ENCODE data around the gene ME2. TPM values are rescaled to one million over a fixed set of nuclear protein-coding genes. Genes with fewer than 3 reads are reported as not detected.
"Not testable (repeated sequence)": the region's sequence is repeated elsewhere in the genome, so short reads cannot be mapped to it uniquely, and the experiment has no call there.

Gene ME2
- total RNA-seq, 1 donor from 2014 or later: 51.8 TPM

- no peak for DNase-seq (ENCODE audit: low spot score, unreplicated experiment)
- peaks cover 9% of the 10 kb centered on the region for H3K36me3 Mint-ChIP-seq (ENCODE audit: insufficient read depth)
- no peak for TF ChIP-seq CTCF (IDR thresholded peaks at IDR 0.05; ENCODE audit: unreplicated experiment)
- H3K4me1 Mint-ChIP-seq (ENCODE audit: low read depth): peaks cover 5% of the 10 kb centered on the region
- no peaks in the 10 kb centered on the region for H3K9me3 Mint-ChIP-seq (ENCODE audit: low read depth)
- H3K4me3 Mint-ChIP-seq (ENCODE audit: low read depth): no peak overlapping the region
- H3K27me3 Mint-ChIP-seq: no peaks in the 10 kb centered on the region
- no peak overlapping the region for H3K27ac Mint-ChIP-seq
These were observed 60.0 kb downstream of the ME2 start for GRCh38 chr18:50938912-50939311.

GRCh38 chr18:50944245-50944932 is 65.5 kb downstream of the ME2 start:
- Mint-ChIP-seq H3K36me3 (ENCODE audit: insufficient read depth) (peaks cover 10% of the 10 kb centered on the region), H3K27ac (no peak overlapping the region)

GRCh38 chr18:50945918-50946317 is 67.0 kb downstream of the ME2 start:
- not testable (repeated sequence) for H3K27me3 Mint-ChIP-seq; H3K4me1 Mint-ChIP-seq (ENCODE audit: low read depth); DNase-seq (ENCODE audit: low spot score, unreplicated experiment); H3K9me3 Mint-ChIP-seq (ENCODE audit: low read depth); H3K36me3 Mint-ChIP-seq (ENCODE audit: insufficient read depth); H3K27ac Mint-ChIP-seq; H3K4me3 Mint-ChIP-seq (ENCODE audit: low read depth)

More at GRCh38 chr18:50944245-50944932, 65.5 kb downstream of the ME2 start:
- DNase-seq (ENCODE audit: low spot score, unreplicated experiment): no peak
- Mint-ChIP-seq H3K9me3 (ENCODE audit: low read depth) (no peaks in the 10 kb centered on the region), H3K27me3 (no peaks in the 10 kb centered on the region), H3K4me3 (ENCODE audit: low read depth) (no peak overlapping the region), H3K4me1 (ENCODE audit: low read depth) (no peaks in the 10 kb centered on the region)
- no peak for TF ChIP-seq CTCF (IDR thresholded peaks at IDR 0.05; ENCODE audit: unreplicated experiment)

DNA sequence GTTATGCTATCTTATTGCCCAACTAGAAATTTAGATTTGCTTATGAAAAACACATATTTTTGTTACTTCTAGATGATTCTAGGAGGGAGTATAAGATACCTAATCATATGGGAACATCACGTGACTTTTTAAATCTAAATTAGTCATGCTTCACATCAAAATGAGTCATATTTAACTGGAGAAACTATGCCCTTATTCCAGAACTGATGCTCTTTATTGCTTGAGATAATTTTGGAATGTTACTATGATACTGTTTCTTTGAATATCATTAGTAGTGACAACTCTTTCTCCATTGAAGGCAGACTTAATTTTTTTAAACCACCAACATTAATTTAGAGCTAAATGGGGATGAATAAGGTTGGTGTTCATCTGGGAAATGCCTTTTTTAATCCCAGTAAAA is 69.0 kb downstream of the ME2 start:
- DNase-seq (ENCODE audit: low spot score, unreplicated experiment): no peak
- H3K4me3 Mint-ChIP-seq (ENCODE audit: low read depth): no peak overlapping the region
- H3K27ac Mint-ChIP-seq: no peak overlapping the region
- no peaks in the 10 kb centered on the region for H3K9me3 Mint-ChIP-seq (ENCODE audit: low read depth)
- H3K36me3 Mint-ChIP-seq (ENCODE audit: insufficient read depth): peaks cover 9% of the 10 kb centered on the region
- no peaks in the 10 kb centered on the region for H3K4me1 Mint-ChIP-seq (ENCODE audit: low read depth)
- TF ChIP-seq CTCF (IDR thresholded peaks at IDR 0.05; ENCODE audit: unreplicated experiment): no peak
- H3K27me3 Mint-ChIP-seq: no peaks in the 10 kb centered on the region

GRCh38 chr18:50949185-50949584 is 70.3 kb downstream of the ME2 start:
- DNase-seq (ENCODE audit: low spot score, unreplicated experiment): no peak
- no peaks in the 10 kb centered on the region for H3K27me3 Mint-ChIP-seq
- H3K4me3 Mint-ChIP-seq (ENCODE audit: low read depth): no peak overlapping the region
- no peak overlapping the region for H3K27ac Mint-ChIP-seq
- peaks cover 2% of the 10 kb centered on the region for H3K4me1 Mint-ChIP-seq (ENCODE audit: low read depth)
- peaks cover 7% of the 10 kb centered on the region for H3K36me3 Mint-ChIP-seq (ENCODE audit: insufficient read depth)
- H3K9me3 Mint-ChIP-seq (ENCODE audit: low read depth): no peaks in the 10 kb centered on the region
- no peak for TF ChIP-seq CTCF (IDR thresholded peaks at IDR 0.05; ENCODE audit: unreplicated experiment)

- Mint-ChIP-seq H3K9me3 (ENCODE audit: low read depth) (no peaks in the 10 kb centered on the region), H3K27ac (no peak overlapping the region), H3K27me3 (no peaks in the 10 kb centered on the region), H3K36me3 (ENCODE audit: insufficient read depth) (peaks cover 5% of the 10 kb centered on the region), H3K4me1 (ENCODE audit: low read depth) (peaks cover 2% of the 10 kb centered on the region), H3K4me3 (ENCODE audit: low read depth) (no peak overlapping the region)
- no peak for DNase-seq (ENCODE audit: low spot score, unreplicated experiment)
- TF ChIP-seq CTCF (IDR thresholded peaks at IDR 0.05; ENCODE audit: unreplicated experiment): no peak
These were observed 71.7 kb downstream of the ME2 start for GRCh38 chr18:50950626-50951025.
